Panc1 (cell line): ENCODE measurements around the gene ZNF526. TPM values are rescaled to one million over a fixed set of nuclear protein-coding genes. Genes with fewer than 3 reads are reported as not detected.

Experiments used
- ATAC-seq: fragments of 200-7000 bp; cut with Tn5 transposase; 2 replicates; pipeline ENCODE4 v1.9.1; 2020; ENCODE audit warnings: mild to moderate bottlenecking, moderate library complexity
- BruUV-seq: library from RNA; stranded (reverse); fragments of 400-500 nt; replicated peaks from 2 replicates; lab custom pipeline; 2021; lab: Mats Ljungman, UMichigan
- CTCF ChIA-PET: fragments of 300-600 bp; sonication (Branson Sonifier 250); formaldehyde crosslinking; loops from one replicate; lab custom pipeline; 2022; ENCODE audit warnings: antibody characterized with exemption; lab: Charles Lee
- POLR2A ChIA-PET: fragments of 300-600 bp; sonication (Branson Sonifier 250); formaldehyde crosslinking; loops from one replicate; lab custom pipeline; 2022; ENCODE audit warnings: antibody characterized with exemption; lab: Charles Lee
- DNase-seq: peaks from one replicate; pipeline ENCODE4 v3.0.0-alpha.2; 2010; ENCODE audit warnings: low read depth, low spot score
- H3K27ac ChIP-seq: 2 replicates; pipeline ENCODE4 v1.5.1; 2011; ENCODE audit warnings: mild to moderate bottlenecking, low read length, inconsistent platforms
- H3K27me3 ChIP-seq: fragments of 200-500 bp; sonication (Bioruptor generic); 2 replicates; pipeline ENCODE4 v1.6.0; 2014; ENCODE audit warnings: low read length, inconsistent platforms; ENCODE audit not compliant: control insufficient read depth, insufficient read depth
- H3K36me3 ChIP-seq: fragments of 200-500 bp; sonication (Bioruptor generic); 2 replicates; pipeline ENCODE4 v1.5.1; 2014; ENCODE audit warnings: inconsistent platforms, mild to moderate bottlenecking, low read length, moderate library complexity; ENCODE audit not compliant: control insufficient read depth, insufficient read depth
- H3K4me1 ChIP-seq: 2 replicates; pipeline ENCODE4 v1.5.1; 2011; ENCODE audit warnings: inconsistent platforms, mild to moderate bottlenecking, low read length, moderate library complexity; ENCODE audit not compliant: control insufficient read depth, insufficient read depth
- H3K4me3 ChIP-seq, 2 experiments: 2 replicates each; pipeline ENCODE4 v1.5.1; 2011 to 2012; ENCODE audit warnings: low read depth in 2 of 2, low read length in 2 of 2, mild to moderate bottlenecking in 2 of 2, inconsistent platforms in 1 of 2, moderate library complexity in 1 of 2
- H3K9me3 ChIP-seq: fragments of 200-500 bp; sonication (Bioruptor generic); 2 replicates; pipeline ENCODE4 v1.5.1; 2014; ENCODE audit warnings: low read depth, mild to moderate bottlenecking, inconsistent platforms, low read length, moderate library complexity; ENCODE audit not compliant: control insufficient read depth, insufficient read depth
- CTCF ChIP-seq: fragments of 450-650 bp; IDR thresholded peaks from 2 replicates; pipeline ENCODE4 v1.5.1; 2017; ENCODE audit warnings: mild to moderate bottlenecking
- POLR2AphosphoS5 ChIP-seq: IDR thresholded peaks from 2 replicates; pipeline ENCODE4 v1.6.1; 2012; ENCODE audit warnings: mild to moderate bottlenecking, low read depth, low read length, moderate library complexity
- REST ChIP-seq, 2 experiments: IDR thresholded peaks; 2 replicates each; pipeline ENCODE4 v1.6.1; 2011 to 2012; ENCODE audit warnings: low read depth in 2 of 2, control low read depth in 1 of 2, low read length in 1 of 2, mild to moderate bottlenecking in 1 of 2, moderate library complexity in 1 of 2; ENCODE audit not compliant: insufficient read depth in 1 of 2
- SIN3A ChIP-seq: IDR thresholded peaks from 2 replicates; pipeline ENCODE4 v1.6.1; 2012; ENCODE audit warnings: low read depth, mild to moderate bottlenecking, low read length, moderate library complexity, borderline replicate concordance; ENCODE audit not compliant: insufficient read depth
- TCF7L2 ChIP-seq: IDR thresholded peaks from 2 replicates; pipeline ENCODE4 v1.6.1; 2011; ENCODE audit warnings: mild to moderate bottlenecking, low read depth, low read length, inconsistent platforms
- in situ Hi-C: cut with HindIII; loops from 2 replicates; pipeline ENCODE4 v1.10.0; 2016; ENCODE audit warnings: low sequenced_read_pairs, low pct_unique_long_range_greater_than_20kb
- intact Hi-C: fragments of 100-400 bp; cut with micrococcal nuclease; formaldehyde crosslinking; loops from one replicate; pipeline ENCODE4 v1.10.0; 2022; ENCODE audit not compliant: unreplicated experiment
- total RNA-seq: library from RNA; stranded (reverse); gene quantifications from one replicate; pipeline ENCODE4 v1.2.1, GENCODE V29; 2021; ENCODE audit not compliant: unreplicated experiment

The ZNF526 gene
- total RNA-seq, 1 experiment from 2014 or later: 10.5 TPM

- H3K9me3 ChIP-seq: no peaks in the 10 kb centered on the region
- H3K4me3 ChIP-seq: no peak overlapping the region
- ChIA-PET POLR2A (no interaction called here), CTCF (no interaction called here)
- no peak for ATAC-seq
- peaks cover 20% of the 10 kb centered on the region for H3K4me1 ChIP-seq
- intact Hi-C loops (no loop called here), in situ Hi-C loops (no loop called here)
- H3K27ac ChIP-seq: no peak overlapping the region
- DNase-seq: no peak
- H3K27me3 ChIP-seq: no peaks in the 10 kb centered on the region
- no TSS peak for BruUV-seq
- H3K36me3 ChIP-seq: no peaks in the 10 kb centered on the region
- TF ChIP-seq SIN3A: no peak
- no peak for TF ChIP-seq POLR2AphosphoS5
Measured at GRCh38 chr19:42276284-42276683, 56.2 kb downstream of the ZNF526 start.

- ChIA-PET CTCF (no interaction called here), POLR2A (no interaction called here)
- no TSS peak for BruUV-seq
- no peak for DNase-seq
- Histone ChIP-seq H3K27me3 (no peaks in the 10 kb centered on the region), H3K36me3 (no peaks in the 10 kb centered on the region), H3K27ac (no peak overlapping the region), H3K4me3 (no peak overlapping the region), H3K4me1 (peaks cover 26% of the 10 kb centered on the region), H3K9me3 (no peaks in the 10 kb centered on the region)
- in situ Hi-C loops: no loop called here
- no peak for TF ChIP-seq REST (IDR thresholded peaks at IDR 0.05; ENCODE audit: insufficient read depth in 1 of 2, low read depth in 2 of 2, low read length in 1 of 2)
- TF ChIP-seq TCF7L2: no peak
- no peak for TF ChIP-seq CTCF
- intact Hi-C loops: no loop called here
- no peak for ATAC-seq
Measured at GRCh38 chr19:42276821-42277220, 56.7 kb downstream of the ZNF526 start.

Other genes starting within 250 kb of the ZNF526 start
- 4.9 TPM for gene ATP1A3, start 226.1 kb upstream of the ZNF526 start, total RNA-seq
- gene GRIK5, start 150.1 kb upstream of the ZNF526 start, total RNA-seq: 0.62 TPM
- gene ZNF574, start 144.1 kb upstream of the ZNF526 start, total RNA-seq: 15.7 TPM
- gene POU2F2, start 87.9 kb upstream of the ZNF526 start, total RNA-seq: 0.10 TPM
- gene DEDD2, start 2.6 kb upstream of the ZNF526 start, total RNA-seq: 13.2 TPM
- gene GSK3A, start 22.3 kb downstream of the ZNF526 start, total RNA-seq: 46.0 TPM
- gene ERF, start 34.8 kb downstream of the ZNF526 start, total RNA-seq: 85.7 TPM
- 67.4 TPM for gene CIC, start 48.9 kb downstream of the ZNF526 start, total RNA-seq
- 2.1 TPM for gene PRR19, start 81.8 kb downstream of the ZNF526 start, total RNA-seq
- gene PAFAH1B3, start 82.3 kb downstream of the ZNF526 start, total RNA-seq: 92.2 TPM
- gene TMEM145, start 93.0 kb downstream of the ZNF526 start, total RNA-seq: 3.0 TPM
- gene MEGF8, start 105.3 kb downstream of the ZNF526 start, total RNA-seq: 14.2 TPM
- 4.6 TPM for gene CNFN, start 170.0 kb downstream of the ZNF526 start, total RNA-seq
- gene LIPE, start 207.1 kb downstream of the ZNF526 start, total RNA-seq: 3.4 TPM
- gene CXCL17, start 222.6 kb downstream of the ZNF526 start, total RNA-seq: not detected